ENCODE results near the gene MLC1.

MLC1 gene

DNA sequence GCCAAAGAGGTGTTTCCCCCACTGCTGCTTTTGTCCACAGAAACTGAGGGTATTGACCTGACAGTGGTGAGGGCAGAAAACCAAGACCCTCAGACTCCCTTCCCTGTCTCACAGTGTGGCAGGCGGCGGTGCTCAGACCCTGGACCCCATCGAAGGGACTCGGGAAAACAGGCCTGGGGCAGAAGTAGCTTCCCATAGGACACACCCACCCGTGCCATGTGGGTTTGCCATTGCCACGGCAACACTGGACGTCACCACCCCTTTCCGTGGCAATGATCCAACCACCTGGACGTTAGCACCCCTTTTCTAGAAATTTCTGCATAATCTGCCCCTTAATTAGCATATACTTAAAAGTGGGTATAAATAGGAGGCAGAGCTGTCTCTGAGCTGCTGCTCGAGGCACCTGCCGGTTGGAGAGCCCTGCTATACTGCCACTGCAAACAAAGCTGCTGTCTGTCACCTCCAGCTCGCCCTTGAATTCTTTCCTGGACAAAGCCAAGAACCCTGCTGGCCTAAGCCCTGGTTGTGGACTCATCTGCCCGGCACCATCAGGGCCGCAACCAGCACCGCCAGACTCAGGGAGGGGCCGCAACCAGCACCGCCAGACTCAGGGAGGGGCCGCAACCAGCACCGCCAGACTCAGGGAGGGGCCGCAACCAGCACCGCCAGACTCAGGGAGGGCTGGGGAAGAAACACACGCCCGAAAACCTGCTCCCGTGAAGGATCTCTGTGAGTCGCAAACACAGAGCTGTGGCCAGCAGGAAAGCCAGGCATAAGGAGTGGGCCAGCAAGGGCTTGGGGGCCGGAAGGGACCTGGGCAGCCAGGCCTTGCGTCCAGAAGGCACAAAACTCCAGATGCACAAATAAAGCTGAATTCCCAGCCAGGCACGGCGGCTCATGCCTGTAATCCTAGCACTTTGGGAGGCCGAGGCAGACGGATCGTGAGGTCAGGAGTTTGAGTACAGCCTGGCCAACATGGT is 10.4 kb downstream of the MLC1 start:
- DNase-seq: no peak

DNA sequence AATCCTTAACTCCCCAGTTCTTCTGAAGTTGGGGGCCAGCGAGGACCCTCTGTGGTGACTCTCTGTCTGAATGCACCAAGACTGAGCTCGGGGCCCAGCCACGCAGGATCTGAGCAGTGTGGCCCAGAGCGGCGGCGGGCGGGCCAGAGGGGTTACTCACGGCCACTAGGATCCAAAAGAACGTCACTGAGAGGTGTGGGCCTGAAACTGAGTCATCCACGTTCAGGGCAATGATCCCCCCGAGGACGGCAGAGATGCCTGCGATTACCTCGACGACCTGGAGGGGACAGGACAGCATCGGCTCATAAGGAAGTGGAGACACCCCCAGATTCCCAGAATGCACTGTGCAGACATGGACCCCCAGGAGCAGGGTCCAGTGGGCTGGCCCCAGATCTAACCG is 11.2 kb downstream of the MLC1 start:
- no peak for DNase-seq

- DNase-seq: no peak
Observed at GRCh38 chr22:50072714-50073538, 12.3 kb downstream of the MLC1 start.

GRCh38 chr22:50072167-50072555 is 13.1 kb downstream of the MLC1 start:
- no peak for DNase-seq

GRCh38 chr22:50071432-50072166 is 13.6 kb downstream of the MLC1 start:
- DNase-seq: no peak

DNA sequence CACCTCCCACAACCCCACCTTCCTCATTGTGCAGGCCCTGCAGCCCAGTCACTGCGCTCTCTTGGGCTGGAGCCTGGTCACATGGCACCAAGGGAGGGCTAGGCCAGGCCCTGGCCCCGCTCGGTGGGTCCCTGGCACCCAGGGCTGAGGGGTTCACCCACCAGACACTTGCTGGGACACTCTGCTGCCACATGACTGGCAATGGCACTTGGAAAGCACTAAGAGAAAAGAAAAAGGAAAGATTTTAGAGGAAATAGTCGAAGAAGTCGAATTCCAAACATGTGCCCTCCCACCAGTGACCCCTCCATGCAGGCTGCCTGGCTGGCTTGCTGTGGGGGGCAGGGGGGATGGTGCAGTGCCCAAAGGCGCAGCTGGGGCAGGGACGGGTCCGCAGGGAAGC is 14.9 kb downstream of the MLC1 start:
- DNase-seq: no peak

DNA sequence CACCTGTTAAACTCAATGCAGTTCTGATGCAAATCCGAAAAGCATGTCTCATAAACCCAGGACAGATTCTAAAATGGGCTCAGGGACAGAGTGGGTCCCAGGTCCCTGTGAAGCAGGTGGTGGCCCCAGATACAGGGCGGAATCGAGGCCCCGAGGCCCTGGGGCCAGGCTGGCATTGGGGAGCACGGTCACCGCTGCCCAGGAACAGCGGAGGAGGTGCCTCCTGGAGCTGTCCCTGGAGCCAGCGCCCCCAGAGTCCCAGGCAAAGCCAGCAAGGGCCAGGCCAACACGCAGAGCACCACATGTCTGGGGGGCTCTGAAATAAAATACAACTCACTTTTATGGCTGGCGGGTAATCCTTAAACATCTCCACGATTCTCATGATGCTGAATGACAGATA is 17.1 kb downstream of the MLC1 start:
- no peak for DNase-seq

DNA sequence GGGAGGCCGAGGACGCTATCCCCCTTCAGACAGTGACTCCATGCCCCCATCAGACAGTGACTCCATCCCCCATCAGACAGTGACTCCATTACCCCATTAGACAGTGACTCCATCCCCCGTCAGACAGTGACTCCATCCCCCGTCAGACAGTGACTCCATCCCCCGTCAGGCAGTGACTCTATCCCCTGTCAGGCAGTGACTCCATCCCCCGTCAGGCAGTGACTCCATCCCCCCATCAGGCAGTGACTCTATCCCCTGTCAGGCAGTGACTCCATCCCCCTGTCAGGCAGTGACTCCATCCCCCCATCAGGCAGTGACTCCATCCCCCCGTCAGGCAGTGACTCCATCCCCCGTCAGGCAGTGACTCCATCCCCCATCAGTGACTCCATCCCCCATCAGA is 18.0 kb downstream of the MLC1 start:
- DNase-seq: no peak

- no peak for DNase-seq
Observed at GRCh38 chr22:50064453-50064852, 20.8 kb downstream of the MLC1 start.

DNA sequence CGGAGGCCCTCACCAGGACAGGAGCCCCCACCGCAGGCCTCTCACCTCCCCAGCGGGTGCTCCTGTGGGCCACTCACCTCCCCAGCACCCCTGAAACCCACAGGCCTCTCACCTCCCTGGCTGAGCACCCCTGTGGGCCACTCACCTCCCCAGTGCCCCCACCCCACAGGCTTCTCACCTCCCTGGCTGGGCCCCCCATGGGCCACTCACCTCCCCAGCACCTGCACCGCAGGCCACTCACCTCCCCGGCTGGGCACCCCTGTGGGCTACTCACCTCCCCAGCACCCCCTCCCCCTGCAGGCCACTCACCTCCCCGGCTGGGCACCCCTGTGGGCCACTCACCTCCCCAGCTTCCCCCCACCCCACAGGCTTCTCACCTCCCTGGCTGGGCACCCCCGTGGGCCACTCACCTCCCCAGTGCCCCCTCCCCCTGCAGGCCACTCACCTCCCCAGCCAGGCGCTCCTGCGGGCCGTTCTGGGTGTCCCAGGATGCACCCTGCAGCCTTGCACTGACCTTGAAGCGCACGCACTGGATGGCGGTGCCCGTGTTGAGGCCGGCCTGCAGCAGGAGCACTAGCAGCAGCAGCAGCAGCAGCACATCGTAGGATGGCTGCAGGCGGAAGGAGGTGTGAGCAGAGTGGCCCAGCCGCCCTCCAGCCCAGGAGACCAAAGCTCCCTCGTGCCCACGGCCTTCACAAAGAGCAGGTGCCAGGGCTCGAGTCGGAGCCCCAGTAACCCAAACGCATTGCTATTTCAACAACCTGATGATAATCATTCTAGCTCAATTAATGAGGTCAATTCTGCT is 21.4 kb downstream of the MLC1 start:
- no peak for DNase-seq

DNA sequence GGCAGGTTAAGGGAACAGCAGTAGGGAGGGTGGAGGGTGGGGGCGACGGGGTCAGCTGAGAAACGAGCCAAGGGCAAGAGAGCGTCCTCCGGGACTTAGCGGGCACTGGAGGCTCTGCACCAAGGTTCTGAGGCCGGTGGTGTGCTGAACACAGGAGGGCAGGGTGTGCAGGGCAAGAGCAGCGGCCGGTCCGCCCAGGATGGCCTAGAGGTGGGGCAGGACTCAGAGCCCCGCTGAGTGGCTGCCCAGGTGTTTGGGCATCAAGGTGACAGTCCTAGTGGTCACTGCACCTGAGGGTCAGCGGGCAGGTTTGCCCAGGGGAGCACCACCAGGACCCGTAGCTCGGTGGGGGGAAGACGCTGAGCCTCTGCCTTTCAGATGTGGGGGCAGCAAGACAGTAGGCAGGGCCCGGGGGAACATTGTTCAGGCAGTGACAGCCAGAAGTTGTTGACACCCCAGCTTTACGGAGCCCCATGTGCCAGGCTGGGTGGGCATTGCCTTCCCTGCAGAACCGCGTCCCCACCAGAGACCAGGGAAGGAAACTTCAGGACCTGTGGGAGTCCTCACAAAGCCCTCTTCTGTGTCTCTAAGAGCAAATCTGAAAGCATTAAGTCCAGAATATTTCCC is 22.6 kb downstream of the MLC1 start:
- no peak for DNase-seq

- no peak for DNase-seq
Observed at GRCh38 chr22:50061824-50062355, 23.3 kb downstream of the MLC1 start.

DNA sequence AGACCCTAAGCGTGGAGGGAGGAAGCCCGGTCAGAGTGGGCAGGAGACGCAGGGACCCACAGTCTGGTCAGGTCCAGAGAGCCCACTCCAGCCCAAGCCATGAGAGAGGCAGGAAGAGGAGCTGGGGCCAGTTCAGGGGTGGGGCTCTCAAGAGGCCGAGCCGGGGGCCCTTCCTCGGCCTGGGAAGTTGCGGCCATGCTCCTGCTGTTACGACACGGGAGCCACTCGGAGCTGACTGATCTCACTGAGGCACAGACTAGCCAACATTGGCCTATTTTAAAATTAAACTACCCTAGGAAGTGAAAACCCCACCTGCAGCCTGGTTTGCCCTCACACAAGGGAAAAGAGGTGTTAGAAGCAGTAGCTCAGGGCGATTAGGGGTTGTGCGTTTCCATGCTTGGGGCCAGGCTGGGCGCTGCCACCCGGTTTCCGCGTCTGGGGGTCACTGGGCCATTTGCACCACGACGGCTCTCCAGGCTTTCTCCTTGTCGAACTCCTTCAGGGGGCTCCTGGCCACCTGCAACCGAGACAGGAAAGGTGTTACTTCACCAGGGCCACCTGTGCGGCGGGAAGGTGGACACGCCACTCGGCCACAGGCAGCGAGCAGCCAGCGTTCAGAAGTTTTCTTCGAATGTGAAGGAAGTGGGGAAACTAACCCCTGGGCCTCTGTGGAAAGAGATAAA is 23.9 kb downstream of the MLC1 start:
- no peak for DNase-seq

GRCh38 chr22:50060441-50061140 is 24.6 kb downstream of the MLC1 start:
- DNase-seq: no peak

DNA sequence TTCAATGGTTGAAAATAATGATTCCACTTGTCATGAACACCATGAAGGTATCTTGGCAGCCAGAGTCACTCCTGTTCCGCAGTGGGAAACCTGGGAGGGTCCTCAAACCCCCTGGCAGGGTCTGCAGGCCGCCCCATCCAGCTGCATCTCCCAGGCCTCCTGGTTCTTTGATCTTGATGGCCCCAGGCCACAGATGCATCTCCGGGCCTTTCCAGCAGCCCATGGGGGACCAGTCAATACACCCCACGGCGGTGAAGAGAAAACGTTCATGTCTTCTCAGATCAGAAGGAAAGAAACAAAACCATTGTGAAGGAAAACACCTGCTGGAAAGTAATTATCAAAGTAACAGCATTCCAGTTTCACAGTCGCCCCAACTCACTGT is 25.4 kb downstream of the MLC1 start:
- DNase-seq: no peak

DNA sequence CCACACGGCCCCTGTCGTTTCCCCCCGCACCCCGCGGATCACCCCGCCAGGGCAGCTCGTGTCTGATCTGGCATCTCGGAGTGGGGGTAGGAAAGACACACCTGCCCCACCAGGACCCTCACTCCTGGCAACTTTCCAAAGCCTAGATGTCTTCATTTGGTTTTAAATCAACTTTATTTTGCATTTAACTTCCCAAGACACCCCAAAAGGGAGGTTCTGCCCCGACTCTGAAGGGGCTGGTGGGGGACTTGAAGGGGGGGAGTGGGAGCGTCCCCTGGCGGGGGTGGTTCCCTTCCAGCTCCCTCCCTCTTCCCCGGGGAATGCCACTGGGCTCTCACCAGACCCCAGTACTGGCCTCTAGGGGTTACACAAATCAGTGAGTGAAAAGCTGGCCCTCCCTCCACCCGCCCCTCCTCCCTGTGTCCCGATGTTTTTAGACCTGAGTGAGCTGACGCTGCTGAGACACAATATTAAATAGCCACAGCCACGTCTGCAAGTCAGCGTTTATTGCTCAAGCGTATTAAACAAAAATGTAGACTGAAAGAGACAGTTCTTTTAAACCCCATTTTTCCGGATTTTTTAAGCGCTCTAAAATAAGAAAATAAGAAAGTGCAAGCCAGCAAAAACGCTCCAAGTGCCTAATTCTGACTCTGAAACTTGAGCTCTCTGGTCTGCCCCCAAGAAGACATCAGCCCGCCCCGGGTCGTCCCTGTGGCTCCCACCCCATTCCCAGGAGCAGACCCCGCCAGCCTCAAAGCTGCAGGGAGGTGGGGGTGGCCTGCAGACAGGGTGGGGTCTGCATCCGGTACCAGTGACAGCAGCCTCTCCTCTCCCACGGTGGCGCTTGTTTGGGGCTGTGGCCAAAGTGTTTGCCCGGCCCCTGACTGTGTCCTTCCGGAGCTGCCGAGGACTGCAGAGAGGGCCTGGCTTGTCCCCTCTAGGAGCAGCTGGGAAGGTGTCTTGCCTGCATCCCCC is 26.0 kb downstream of the MLC1 start:
- no peak for DNase-seq

GRCh38 chr22:50058061-50058905 is 26.9 kb downstream of the MLC1 start, which contains the start of gene TTLL8:
Gene TTLL8, minus strand, starts transcription at chr22:50058298.
- no peak for DNase-seq

Data from NCI-H526 treated with DMSO at 0.1 percent for 48 hours (cell line).